Trophoblast cell (in vitro differentiated cells and primary cell): Measurements from ENCODE around the gene MGST3.
"Not testable (repeated sequence)": the region's sequence is repeated elsewhere in the genome, so short reads cannot be mapped to it uniquely, and the experiment has no call there.

Experiments used
- DNase-seq, 2 donors: peaks; one replicate each; pipeline ENCODE4 v3.0.0-alpha.2; 2016
- H2AFZ ChIP-seq: 2 replicates; pipeline ENCODE4 v1.6.1; 2013; ENCODE audit warnings: low read length, moderate library complexity, mild to moderate bottlenecking; ENCODE audit not compliant: insufficient read depth, poor library complexity
- H2AK5ac ChIP-seq: 2 replicates; pipeline ENCODE4 v1.6.1; 2013; ENCODE audit warnings: mild to moderate bottlenecking, low read length
- H2BK120ac ChIP-seq: 2 replicates; pipeline ENCODE4 v1.6.1; 2013; ENCODE audit warnings: low read length, mild to moderate bottlenecking, moderate library complexity; ENCODE audit not compliant: insufficient read depth, poor library complexity
- H2BK12ac ChIP-seq: 2 replicates; pipeline ENCODE4 v1.6.1; 2013; ENCODE audit warnings: mild to moderate bottlenecking, low read length, moderate library complexity
- H2BK5ac ChIP-seq: 2 replicates; pipeline ENCODE4 v1.6.1; 2013; ENCODE audit warnings: low read length, low read depth, moderate library complexity, mild to moderate bottlenecking; ENCODE audit not compliant: poor library complexity
- H3K14ac ChIP-seq: 2 replicates; pipeline ENCODE4 v1.6.1; 2013; ENCODE audit warnings: mild to moderate bottlenecking, low read length
- H3K18ac ChIP-seq: 2 replicates; pipeline ENCODE4 v1.6.1; 2013; ENCODE audit warnings: mild to moderate bottlenecking, low read length
- H3K23ac ChIP-seq: 2 replicates; pipeline ENCODE4 v1.6.1; 2013; ENCODE audit warnings: low read length
- H3K27ac ChIP-seq: 2 replicates; pipeline ENCODE4 v1.5.1; 2013; ENCODE audit warnings: low read depth, mild to moderate bottlenecking, inconsistent platforms, low read length, moderate library complexity
- H3K27me3 ChIP-seq: 2 replicates; pipeline ENCODE4 v1.6.1; 2013; ENCODE audit warnings: inconsistent platforms, mild to moderate bottlenecking, low read length, moderate library complexity; ENCODE audit not compliant: insufficient read depth
- H3K36me3 ChIP-seq, 2 experiments: 1 replicate in 1 of 2; 2 replicates in 1 of 2; pipeline ENCODE4 v1.6.1; 2013; ENCODE audit warnings: low read length in 2 of 2, mild to moderate bottlenecking in 2 of 2, moderate library complexity in 1 of 2; ENCODE audit not compliant: insufficient read depth in 2 of 2, control insufficient read depth in 1 of 2
- H3K4ac ChIP-seq: 2 replicates; pipeline ENCODE4 v1.6.1; 2013; ENCODE audit warnings: low read depth, mild to moderate bottlenecking, low read length, moderate library complexity
- H3K4me1 ChIP-seq, 2 experiments: 1 replicate in 1 of 2; 2 replicates in 1 of 2; pipeline ENCODE4 v1.6.1; 2013; ENCODE audit warnings: low read length in 2 of 2, mild to moderate bottlenecking in 2 of 2, moderate library complexity in 1 of 2; ENCODE audit not compliant: insufficient read depth in 2 of 2, control insufficient read depth in 1 of 2
- H3K4me2 ChIP-seq: 2 replicates; pipeline ENCODE4 v1.6.1; 2013; ENCODE audit warnings: inconsistent platforms, mild to moderate bottlenecking, low read length, moderate library complexity
- H3K4me3 ChIP-seq: 2 replicates; pipeline ENCODE4 v1.5.1; 2013; ENCODE audit warnings: mild to moderate bottlenecking, low read depth, low read length, inconsistent platforms
- H3K79me1 ChIP-seq: one replicate; pipeline ENCODE4 v1.6.1; 2013; ENCODE audit warnings: low read length
- H3K79me2 ChIP-seq: 2 replicates; pipeline ENCODE4 v1.6.1; 2013; ENCODE audit warnings: low read length, mild to moderate bottlenecking; ENCODE audit not compliant: control insufficient read depth, insufficient read depth, poor library complexity
- H3K9ac ChIP-seq: 2 replicates; pipeline ENCODE4 v1.6.1; 2013; ENCODE audit warnings: mild to moderate bottlenecking, low read length
- H3K9me3 ChIP-seq: 2 replicates; pipeline ENCODE4 v1.6.1; 2013; ENCODE audit warnings: low read depth, mild to moderate bottlenecking, control low read depth, inconsistent platforms, low read length; ENCODE audit not compliant: insufficient read depth
- H4K12ac ChIP-seq: 2 replicates; pipeline ENCODE4 v1.6.1; 2013; ENCODE audit warnings: low read depth, mild to moderate bottlenecking, low read length, moderate library complexity
- H4K8ac ChIP-seq: 2 replicates; pipeline ENCODE4 v1.6.1; 2013; ENCODE audit warnings: low read depth, mild to moderate bottlenecking, low read length, moderate library complexity
- H4K91ac ChIP-seq: one replicate; pipeline ENCODE4 v1.6.1; 2013; ENCODE audit warnings: low read depth, mild to moderate bottlenecking, low read length, moderate library complexity
- WGBS: extraction: QIAGEN DNeasy Blood & Tissue Kit; methylation state at CpG from one replicate; pipeline ENCODE4 v1.1.7; 2013; ENCODE audit warnings: missing lambda C conversion rate; ENCODE audit not compliant: insufficient read length, insufficient coverage; ENCODE audit errors: extremely low coverage; 5-methylcytosine and 5-hydroxymethylcytosine counted together

MGST3 gene

DNA sequence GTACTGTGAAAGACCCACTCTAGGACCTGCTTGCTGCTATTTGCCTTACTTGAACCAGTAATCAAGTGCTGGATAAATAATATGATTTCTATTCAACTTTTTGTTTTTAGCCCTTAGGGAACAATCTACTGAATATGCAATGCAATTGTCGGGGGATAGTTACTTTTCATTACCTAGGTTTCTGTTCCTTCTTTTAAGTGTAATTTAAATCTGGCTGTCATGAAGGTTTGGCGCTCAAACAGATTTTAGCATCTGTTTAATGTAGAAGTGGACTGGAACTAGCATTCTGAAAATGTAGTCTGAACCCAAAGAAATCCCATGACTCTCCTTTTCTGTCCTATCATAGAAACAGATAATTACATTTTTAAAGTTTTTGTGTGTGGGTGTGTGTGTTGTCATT, 4.8 kb downstream of the MGST3 start:
- Histone ChIP-seq H3K18ac (no peak overlapping the region), H3K9me3 (no peaks in the 10 kb centered on the region), H2BK5ac (no peak overlapping the region), H3K4me1 (peaks cover 6 to 12% of the 10 kb centered on the region in 2 experiments), H4K12ac (no peak overlapping the region), H2BK12ac (no peak overlapping the region), H3K4me2 (no peak overlapping the region), H4K8ac (no peak overlapping the region), H3K79me2 (peaks cover 11% of the 10 kb centered on the region), H2BK120ac (no peak overlapping the region), H4K91ac (no peak overlapping the region), H3K9ac (no peak overlapping the region), H3K4ac (no peak overlapping the region), H3K79me1 (peaks cover 15% of the 10 kb centered on the region), H3K27me3 (no peaks in the 10 kb centered on the region), H3K4me3 (no peak overlapping the region), H2AFZ (no peak overlapping the region), H2AK5ac (no peak overlapping the region), H3K27ac (no peak overlapping the region), H3K36me3 (peaks cover 5 to 6% of the 10 kb centered on the region in 2 experiments), H3K14ac (no peak overlapping the region), H3K23ac (no peak overlapping the region)
- no CpG with 5 or more reads among the region's 2 CpGs for WGBS
- DNase-seq: no peak

DNA sequence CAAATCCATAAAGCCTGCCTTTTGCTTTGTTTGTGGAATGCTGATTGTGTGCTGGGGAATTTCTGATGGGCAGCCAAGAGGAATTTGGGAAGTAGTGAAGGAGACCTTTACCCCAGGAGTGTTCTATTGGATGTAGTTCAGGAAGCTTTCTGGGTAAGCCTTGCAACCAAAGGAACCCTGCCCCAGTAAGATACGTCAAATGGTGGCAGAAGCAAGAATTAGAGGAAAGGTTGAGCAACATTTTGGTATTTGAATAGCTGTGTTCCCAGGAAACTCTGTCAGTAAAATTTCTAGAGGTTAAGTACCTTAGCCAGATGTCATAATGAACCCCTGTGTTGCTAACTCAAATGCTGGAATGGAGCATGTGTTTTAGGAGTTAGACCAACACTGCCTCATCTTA, 6.4 kb downstream of the MGST3 start:
- no peak overlapping the region for H3K4me3 ChIP-seq
- H3K36me3 ChIP-seq: peaks cover 5 to 6% of the 10 kb centered on the region in 2 experiments
- H3K9ac ChIP-seq: no peak overlapping the region
- no peaks in the 10 kb centered on the region for H3K27me3 ChIP-seq
- peaks cover 5% of the 10 kb centered on the region for H3K79me1 ChIP-seq
- no peaks in the 10 kb centered on the region for H3K9me3 ChIP-seq
- no peak overlapping the region for H4K91ac ChIP-seq
- H4K12ac ChIP-seq: no peak overlapping the region
- H2AK5ac ChIP-seq: no peak overlapping the region
- peaks cover 9 to 16% of the 10 kb centered on the region in 2 experiments for H3K4me1 ChIP-seq
- H3K18ac ChIP-seq: no peak overlapping the region
- H3K4ac ChIP-seq: no peak overlapping the region
- H3K23ac ChIP-seq: no peak overlapping the region
- no peak overlapping the region for H3K14ac ChIP-seq
- H4K8ac ChIP-seq: no peak overlapping the region
- no peak overlapping the region for H2BK120ac ChIP-seq
- H2AFZ ChIP-seq: no peak overlapping the region
- no peak overlapping the region for H3K4me2 ChIP-seq
- H3K79me2 ChIP-seq: peaks cover 4% of the 10 kb centered on the region
- no peak overlapping the region for H2BK5ac ChIP-seq
- H2BK12ac ChIP-seq: no peak overlapping the region
- peak; percentile 60 to 85 for DNase-seq
- no peak overlapping the region for H3K27ac ChIP-seq
- no CpG with 5 or more reads among the region's 1 CpG for WGBS

DNA sequence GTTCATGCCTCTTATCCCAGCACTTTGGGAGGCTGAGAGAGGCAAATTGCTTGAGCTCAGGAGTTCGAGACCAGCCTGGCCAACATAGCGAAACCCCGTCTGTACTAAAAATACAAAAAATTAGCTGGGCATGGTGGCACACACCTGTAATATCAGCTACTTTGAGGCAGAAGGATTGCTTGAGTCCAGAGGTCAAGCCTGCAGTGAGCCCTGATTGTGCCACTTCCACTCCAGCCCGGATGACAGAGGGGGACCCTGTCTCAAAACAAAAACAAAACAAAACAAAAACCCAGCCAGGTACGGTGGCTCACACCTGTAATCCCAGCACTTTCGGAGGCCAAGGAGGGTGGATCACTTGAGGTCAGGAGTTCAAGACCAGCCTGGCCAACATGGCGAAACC, 7.2 kb downstream of the MGST3 start:
- H4K8ac ChIP-seq, H4K12ac ChIP-seq, H2AK5ac ChIP-seq, H2BK12ac ChIP-seq, H3K79me2 ChIP-seq, H2BK120ac ChIP-seq, H3K18ac ChIP-seq, H3K79me1 ChIP-seq, H3K27me3 ChIP-seq, H3K4me3 ChIP-seq, H3K27ac ChIP-seq, H3K9me3 ChIP-seq, H2AFZ ChIP-seq, H3K9ac ChIP-seq, H3K36me3 ChIP-seq, H2BK5ac ChIP-seq, DNase-seq, H3K4me2 ChIP-seq, H3K14ac ChIP-seq, H3K23ac ChIP-seq: not testable (repeated sequence)
- H3K4ac ChIP-seq: peak overlapping the region; percentile 41
- H3K4me1 ChIP-seq: peaks cover 9 to 16% of the 10 kb centered on the region in 2 experiments
- no CpG with 5 or more reads among the region's 7 CpGs for WGBS
- peak overlapping the region; percentile 16 for H4K91ac ChIP-seq

DNA sequence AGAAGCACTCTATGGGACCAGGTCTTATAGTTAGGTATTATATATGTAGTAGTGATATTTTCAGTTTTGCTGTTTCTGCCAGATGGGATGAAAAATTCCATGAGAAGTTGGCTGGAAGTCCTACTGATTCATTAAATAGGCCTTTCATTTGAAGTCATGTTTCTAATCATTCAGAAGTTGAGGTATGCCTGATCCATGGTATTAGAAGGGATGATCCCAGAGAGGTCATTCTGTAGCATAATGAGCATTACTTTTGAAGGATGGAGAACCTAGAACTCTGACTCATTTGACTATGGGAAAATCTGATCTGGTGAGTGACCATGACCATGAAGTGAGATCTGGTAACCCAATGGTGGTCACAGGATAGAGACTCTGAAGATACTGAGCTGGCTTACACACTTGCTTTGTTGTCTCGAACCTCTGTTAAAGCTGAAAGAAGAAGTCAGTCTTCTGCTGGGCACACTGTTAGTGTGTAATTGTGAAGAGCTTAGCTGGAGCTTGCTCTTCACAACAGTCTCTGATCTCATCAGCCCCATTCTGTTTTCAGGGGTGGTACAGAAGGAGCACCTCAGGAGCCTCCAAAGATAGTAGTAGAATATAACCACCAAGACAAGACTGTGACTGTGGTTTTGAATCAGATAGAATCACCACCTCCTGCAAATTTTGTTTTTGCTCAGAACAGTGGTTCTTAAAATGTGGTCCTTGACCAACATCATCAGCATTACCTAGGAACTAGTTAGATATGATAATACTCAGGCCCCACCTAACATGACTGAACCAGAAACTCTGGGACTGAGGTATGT, 9.0 kb downstream of the MGST3 start:
- H2AK5ac ChIP-seq: no peak overlapping the region
- no peak overlapping the region for H3K4me2 ChIP-seq
- peaks cover 4% of the 10 kb centered on the region for H3K79me2 ChIP-seq
- H3K27me3 ChIP-seq: no peaks in the 10 kb centered on the region
- no peak overlapping the region for H3K18ac ChIP-seq
- no peak overlapping the region for H4K8ac ChIP-seq
- H3K14ac ChIP-seq: no peak overlapping the region
- H4K91ac ChIP-seq: no peak overlapping the region
- H4K12ac ChIP-seq: no peak overlapping the region
- no peaks in the 10 kb centered on the region for H3K9me3 ChIP-seq
- no peak for DNase-seq
- H3K4ac ChIP-seq: no peak overlapping the region
- H3K36me3 ChIP-seq: peaks cover 5 to 6% of the 10 kb centered on the region in 2 experiments
- H2BK12ac ChIP-seq: no peak overlapping the region
- H3K79me1 ChIP-seq: peaks cover 5% of the 10 kb centered on the region
- peaks cover 9 to 16% of the 10 kb centered on the region in 2 experiments for H3K4me1 ChIP-seq
- no peak overlapping the region for H2BK120ac ChIP-seq
- no CpG with 5 or more reads among the region's 1 CpG for WGBS
- no peak overlapping the region for H2BK5ac ChIP-seq
- no peak overlapping the region for H3K23ac ChIP-seq
- H3K4me3 ChIP-seq: no peak overlapping the region
- H3K9ac ChIP-seq: no peak overlapping the region
- no peak overlapping the region for H2AFZ ChIP-seq
- no peak overlapping the region for H3K27ac ChIP-seq
